GM12891 (cell line): ENCODE results near the gene ITPRID2.

Experiments
- DNase-seq: peaks from one replicate; pipeline ENCODE4 v3.0.0; 2011; ENCODE audit warnings: low spot score; ENCODE audit not compliant: insufficient read length
- FAIRE-seq: peaks from 2 replicates; lab custom pipeline; 2011; peaks lifted over from hg19 to GRCh38; lab: Jason Lieb, UNC
- PAX5 ChIP-seq: IDR thresholded peaks from 2 replicates; pipeline ENCODE4 v1.6.1; 2011; ENCODE audit warnings: low read length, moderate library complexity, mild to moderate bottlenecking; ENCODE audit not compliant: insufficient read depth, severe bottlenecking
- POLR2A ChIP-seq: IDR thresholded peaks from 2 replicates; pipeline ENCODE4 v1.6.1; 2011; ENCODE audit warnings: low read depth, low read length, control low read depth
- POLR2AphosphoS5 ChIP-seq: IDR thresholded peaks from 2 replicates; pipeline ENCODE4 v1.6.1; 2011; ENCODE audit warnings: low read depth, low read length, control low read depth
- POU2F2 ChIP-seq: IDR thresholded peaks from 2 replicates; pipeline ENCODE4 v1.6.1; 2011; ENCODE audit warnings: low read depth, mild to moderate bottlenecking, control low read depth, low read length, moderate library complexity
- SPI1 ChIP-seq: IDR thresholded peaks from 2 replicates; pipeline ENCODE4 v1.6.1; 2011; ENCODE audit warnings: low read depth, low read length, control low read depth
- TAF1 ChIP-seq: IDR thresholded peaks from 2 replicates; pipeline ENCODE4 v1.6.1; 2011; ENCODE audit warnings: low read depth, low read length, control low read depth

The ITPRID2 gene

GRCh38 chr2:181882246-181883020 lies 9.1 kb upstream of the ITPRID2 start:
- no peak for TF ChIP-seq POU2F2
- no peak for TF ChIP-seq POLR2AphosphoS5
- no peak for TF ChIP-seq POLR2A
- no peak for TF ChIP-seq TAF1
- TF ChIP-seq PAX5 = no peak
- TF ChIP-seq SPI1 = no peak
- FAIRE-seq = no peak
- DNase-seq = no peak

GRCh38 chr2:181884601-181885000 lies 6.9 kb upstream of the ITPRID2 start:
- no peak for TF ChIP-seq POLR2AphosphoS5
- TF ChIP-seq TAF1 = no peak
- no peak for TF ChIP-seq PAX5
- no peak for TF ChIP-seq POU2F2
- DNase-seq (no peak), FAIRE-seq (no peak)

GRCh38 chr2:181885096-181885495 lies 6.4 kb upstream of the ITPRID2 start:
- TF ChIP-seq PAX5 (no peak), TAF1 (no peak), POLR2AphosphoS5 (no peak), POU2F2 (no peak), SPI1 (no peak), POLR2A (no peak)
- DNase-seq = no peak
- FAIRE-seq = no peak

GRCh38 chr2:181886192-181886591 lies 5.3 kb upstream of the ITPRID2 start:
- FAIRE-seq (no peak), DNase-seq (no peak)
- no peak for TF ChIP-seq POU2F2
- TF ChIP-seq PAX5 = no peak
- no peak for TF ChIP-seq POLR2A
- no peak for TF ChIP-seq SPI1
- TF ChIP-seq POLR2AphosphoS5 = no peak
- no peak for TF ChIP-seq TAF1

GRCh38 chr2:181887045-181887444 lies 4.5 kb upstream of the ITPRID2 start:
- FAIRE-seq (no peak), DNase-seq (no peak)
- TF ChIP-seq POU2F2 = no peak
- TF ChIP-seq SPI1 = no peak

- no peak for DNase-seq
- TF ChIP-seq SPI1 = no peak
- TF ChIP-seq POU2F2 = no peak
- TF ChIP-seq TAF1 = no peak
- FAIRE-seq = no peak
These were observed 1.8 kb upstream of the ITPRID2 start for GRCh38 chr2:181889776-181890175.

- no peak for FAIRE-seq
- TF ChIP-seq PAX5 = no peak
- no peak for TF ChIP-seq POLR2AphosphoS5
- TF ChIP-seq TAF1 = no peak
- TF ChIP-seq POU2F2 = no peak
- TF ChIP-seq SPI1 = no peak
- TF ChIP-seq POLR2A = no peak
- no peak for DNase-seq
These were observed 1.3 kb upstream of the ITPRID2 start for GRCh38 chr2:181890271-181890670.

- TF ChIP-seq POLR2A (no peak), SPI1 (no peak), PAX5 (no peak), POLR2AphosphoS5 (no peak)
- peak; percentile 83 for FAIRE-seq
- DNase-seq = peak; percentile 36
These were observed 652 bp downstream of the ITPRID2 start for GRCh38 chr2:181891966-181892798.

GRCh38 chr2:181892799-181893435 lies 1.4 kb downstream of the ITPRID2 start:
- FAIRE-seq (no peak), DNase-seq (no peak)

GRCh38 chr2:181894381-181894780 lies 2.9 kb downstream of the ITPRID2 start:
- TF ChIP-seq PAX5 (no peak), POLR2A (no peak), POLR2AphosphoS5 (no peak), POU2F2 (no peak), SPI1 (no peak), TAF1 (no peak)
- FAIRE-seq (no peak), DNase-seq (no peak)

More at GRCh38 chr2:181892799-181893435, 1.4 kb downstream of the ITPRID2 start:
- TF ChIP-seq PAX5 (no peak), TAF1 (no peak), SPI1 (no peak), POLR2AphosphoS5 (no peak), POLR2A (no peak), POU2F2 (no peak)
